GM21576 (cell line): ENCODE results near the gene PSMG3.

ENCODE experiments used
- ATAC-seq: cut with Tn5 transposase; IDR thresholded peaks from one replicate; pipeline ENCODE4 v1.9.1; 2021; ENCODE audit warnings: mild to moderate bottlenecking, moderate library complexity; ENCODE audit not compliant: unreplicated experiment

The PSMG3 gene

DNA sequence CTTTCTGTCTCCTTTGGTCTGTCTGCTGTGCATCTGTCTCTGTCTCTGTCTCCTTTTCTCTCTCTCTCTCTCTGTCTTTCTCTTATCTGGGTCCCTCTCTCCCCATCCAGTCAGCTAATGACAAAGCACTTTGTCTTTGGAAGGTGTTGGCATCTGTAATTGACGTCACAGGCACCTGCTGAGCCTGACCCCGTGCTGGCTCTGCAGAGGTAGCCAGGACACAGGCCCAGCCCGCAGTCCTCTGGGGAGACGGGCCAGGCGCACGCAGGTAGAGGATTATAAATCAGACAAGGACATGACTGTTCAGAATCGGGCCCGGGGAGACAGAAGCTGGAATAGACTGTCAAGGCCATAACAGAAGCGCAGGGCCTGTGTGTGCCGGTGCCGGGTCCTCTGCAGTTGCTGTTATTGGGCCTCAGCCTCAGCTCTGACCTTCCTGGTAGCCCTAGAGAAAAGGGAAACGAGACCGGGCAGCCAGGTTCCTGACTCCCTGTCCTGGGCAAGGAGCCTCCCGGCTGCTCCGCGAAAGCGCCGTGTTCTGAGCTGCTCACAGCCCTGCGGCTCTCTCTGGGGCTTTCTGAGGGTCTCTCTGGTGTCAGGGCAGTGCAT is 10.7 kb upstream of the PSMG3 start:
- no peak for ATAC-seq

- ATAC-seq = no peak
Observed at GRCh38 chr7:1579481-1580421, 9.9 kb upstream of the PSMG3 start.

DNA sequence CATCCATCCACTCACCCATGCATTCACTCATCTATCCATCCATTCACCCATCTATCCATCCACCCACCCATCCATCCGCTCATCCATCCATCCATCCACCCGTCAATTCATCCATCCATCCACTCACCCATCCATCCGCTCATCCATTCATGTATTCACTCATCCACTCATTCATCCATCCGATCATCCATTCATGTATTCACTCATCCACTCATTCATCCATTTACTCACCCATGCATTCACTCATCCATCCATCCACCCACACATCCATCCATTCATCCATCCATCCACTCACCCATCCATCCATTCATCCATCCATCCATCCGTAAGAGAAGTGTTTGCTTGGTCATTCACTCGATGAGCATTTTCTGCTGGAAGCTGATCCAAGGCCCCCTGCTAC is 8.7 kb upstream of the PSMG3 start:
- ATAC-seq = no peak

DNA sequence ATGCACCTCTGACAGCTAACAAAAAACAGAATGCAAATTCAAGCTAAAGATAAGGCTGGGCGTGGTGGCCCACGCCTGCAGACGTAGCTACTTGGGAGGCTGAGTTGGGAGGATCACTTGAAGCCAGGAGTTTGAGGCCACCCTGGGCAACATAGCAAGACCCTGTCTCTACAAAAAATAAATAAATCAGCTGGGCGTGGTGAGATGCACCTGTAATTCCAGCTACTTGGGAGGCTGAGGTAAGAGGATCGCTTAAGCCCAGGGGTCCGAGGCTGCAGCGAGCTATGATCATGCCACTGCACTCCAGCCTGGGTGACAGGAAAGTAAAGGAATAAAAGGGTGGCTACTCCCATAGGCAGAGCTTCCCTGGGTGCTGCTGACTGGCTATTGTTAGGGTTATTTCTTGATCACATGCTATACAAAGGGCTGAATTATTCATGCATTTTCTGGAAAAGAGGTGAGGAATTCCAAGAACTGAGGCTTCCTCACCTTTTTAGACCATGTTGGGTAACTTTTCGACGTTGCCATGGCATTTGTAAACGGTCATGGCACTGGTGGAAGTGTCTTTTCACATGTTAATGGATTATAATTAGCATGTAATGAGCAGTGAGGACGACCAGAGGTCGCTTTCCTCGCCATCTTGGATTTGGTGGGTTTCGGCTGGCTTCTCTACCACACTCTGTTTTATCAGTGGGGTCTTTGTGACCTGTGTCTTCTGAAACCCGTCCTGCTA is 6.9 kb upstream of the PSMG3 start:
- no peak for ATAC-seq

- no peak for ATAC-seq
Observed at GRCh38 chr7:1575809-1576208, 6.0 kb upstream of the PSMG3 start.

- no peak for ATAC-seq
Observed at GRCh38 chr7:1572111-1572822, 2.4 kb upstream of the PSMG3 start.

GRCh38 chr7:1569440-1569832 is 396 bp downstream of the PSMG3 start:
- no peak for ATAC-seq

DNA sequence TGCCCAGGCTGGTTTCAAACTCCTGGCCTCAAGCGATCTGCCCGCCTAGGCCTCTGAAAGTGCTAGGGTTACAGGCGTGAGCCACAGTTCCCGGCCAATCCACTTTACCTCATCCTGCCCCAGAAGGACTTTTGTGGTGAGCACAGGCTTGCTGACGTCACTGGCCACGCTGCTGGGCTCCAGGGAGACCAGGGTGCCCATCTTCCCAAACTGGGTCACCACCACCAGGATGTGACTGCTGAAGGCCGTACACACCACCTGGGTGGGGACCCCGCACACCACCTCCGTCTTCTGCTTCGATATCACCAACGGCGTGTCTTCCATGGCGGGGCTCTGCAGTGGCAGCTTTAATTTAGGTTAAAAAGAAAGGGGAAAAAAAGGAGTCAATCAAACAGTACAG is 816 bp downstream of the PSMG3 start:
- no peak for ATAC-seq

DNA sequence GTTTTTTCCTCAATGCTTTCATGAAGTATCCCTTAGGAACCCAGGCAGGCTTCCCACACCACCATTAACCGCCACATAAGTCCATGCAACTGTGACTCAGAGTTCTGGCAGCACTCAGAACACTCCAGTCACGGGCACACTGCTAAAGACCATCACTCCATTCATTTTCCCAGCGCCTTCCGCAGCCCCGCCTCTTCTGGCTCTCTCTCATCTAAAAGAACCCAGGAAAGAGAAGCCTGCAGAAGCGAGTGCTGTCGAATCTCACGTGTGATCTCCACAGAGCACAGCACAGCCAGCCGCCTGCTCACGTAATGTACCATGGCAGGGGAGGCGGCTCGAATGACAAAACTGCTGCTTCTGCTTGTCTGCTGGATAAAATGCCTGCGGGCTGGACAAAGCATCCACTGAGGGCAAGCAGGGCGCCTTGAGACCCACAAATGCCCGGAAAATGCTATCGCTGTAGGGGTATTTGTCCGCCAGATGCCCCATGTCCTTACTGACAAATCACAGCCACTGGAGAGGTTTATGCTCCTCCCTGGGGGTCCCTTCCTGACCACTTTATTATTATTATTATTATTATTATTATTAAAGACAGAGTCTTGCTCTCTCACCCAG is 1.8 kb downstream of the PSMG3 start:
- ATAC-seq = no peak

DNA sequence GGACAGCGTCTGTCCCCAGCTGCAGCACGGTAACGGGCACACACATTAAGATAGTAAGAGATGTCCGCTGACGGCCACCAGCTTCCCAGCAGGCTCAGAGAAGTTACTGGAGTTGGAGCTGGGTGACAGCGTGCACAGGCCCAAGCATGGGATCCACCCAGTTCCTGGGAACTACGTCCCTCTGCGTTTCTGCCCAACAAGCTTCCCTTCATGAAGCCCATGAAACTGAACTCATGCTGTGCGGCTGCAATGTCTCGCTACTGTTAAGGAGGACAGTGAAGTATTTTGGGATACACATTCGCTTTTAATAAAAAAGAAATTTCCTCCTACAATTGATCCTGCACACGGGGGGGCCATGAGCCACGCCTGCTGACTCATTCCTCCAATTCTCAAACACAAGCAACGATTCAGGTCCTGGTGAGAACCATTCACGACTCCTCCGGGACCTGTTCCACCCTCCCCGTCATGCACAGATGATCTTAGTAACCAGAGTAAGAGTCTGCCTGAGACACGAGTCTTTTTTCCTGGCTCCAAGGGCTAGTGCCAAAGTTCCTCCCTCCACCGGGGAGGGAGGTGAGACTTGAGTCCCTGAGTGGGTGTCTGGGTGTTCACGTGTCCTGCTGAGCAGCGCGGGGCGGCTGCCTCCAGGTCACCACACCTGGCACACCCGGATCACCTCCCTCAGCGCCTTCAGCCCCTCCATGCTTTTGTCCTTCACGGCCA is 2.6 kb downstream of the PSMG3 start:
- ATAC-seq = no peak

- ATAC-seq = no peak
Observed at GRCh38 chr7:1566687-1567048, 3.2 kb downstream of the PSMG3 start.

- no peak for ATAC-seq
Observed at GRCh38 chr7:1564603-1565022, 5.2 kb downstream of the PSMG3 start.

DNA sequence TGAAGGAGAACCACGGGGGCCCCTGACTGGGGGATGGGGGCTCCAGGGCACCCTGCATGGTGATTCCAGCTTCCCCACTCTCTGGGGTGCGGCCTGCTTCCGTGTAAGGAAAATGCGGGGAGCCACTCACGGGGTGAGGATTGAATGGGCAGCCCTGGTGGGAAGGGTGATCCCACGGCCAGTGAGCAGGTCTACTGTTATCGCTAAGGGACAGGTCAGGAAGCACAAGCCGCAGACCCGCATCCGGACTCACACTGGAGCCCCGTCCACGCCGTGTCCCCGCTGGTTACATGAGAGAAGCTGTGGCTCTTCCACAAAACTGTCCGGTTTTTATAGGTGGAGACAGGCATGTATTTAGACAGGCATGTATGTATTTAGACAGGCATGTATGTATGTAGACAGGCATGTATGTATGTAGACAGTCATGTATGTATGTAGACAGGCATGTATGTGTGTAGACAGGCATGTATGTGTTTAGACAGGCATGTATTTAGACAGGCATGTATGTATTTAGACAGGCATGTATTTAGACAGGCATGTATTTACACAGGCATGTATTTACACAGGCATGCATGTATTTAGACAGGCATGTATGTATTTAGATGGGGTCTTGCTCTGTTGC is 5.7 kb downstream of the PSMG3 start:
- no peak for ATAC-seq

GRCh38 chr7:1562597-1563051 is 7.2 kb downstream of the PSMG3 start:
- no peak for ATAC-seq

GRCh38 chr7:1562116-1562515 is 7.7 kb downstream of the PSMG3 start:
- no peak for ATAC-seq

DNA sequence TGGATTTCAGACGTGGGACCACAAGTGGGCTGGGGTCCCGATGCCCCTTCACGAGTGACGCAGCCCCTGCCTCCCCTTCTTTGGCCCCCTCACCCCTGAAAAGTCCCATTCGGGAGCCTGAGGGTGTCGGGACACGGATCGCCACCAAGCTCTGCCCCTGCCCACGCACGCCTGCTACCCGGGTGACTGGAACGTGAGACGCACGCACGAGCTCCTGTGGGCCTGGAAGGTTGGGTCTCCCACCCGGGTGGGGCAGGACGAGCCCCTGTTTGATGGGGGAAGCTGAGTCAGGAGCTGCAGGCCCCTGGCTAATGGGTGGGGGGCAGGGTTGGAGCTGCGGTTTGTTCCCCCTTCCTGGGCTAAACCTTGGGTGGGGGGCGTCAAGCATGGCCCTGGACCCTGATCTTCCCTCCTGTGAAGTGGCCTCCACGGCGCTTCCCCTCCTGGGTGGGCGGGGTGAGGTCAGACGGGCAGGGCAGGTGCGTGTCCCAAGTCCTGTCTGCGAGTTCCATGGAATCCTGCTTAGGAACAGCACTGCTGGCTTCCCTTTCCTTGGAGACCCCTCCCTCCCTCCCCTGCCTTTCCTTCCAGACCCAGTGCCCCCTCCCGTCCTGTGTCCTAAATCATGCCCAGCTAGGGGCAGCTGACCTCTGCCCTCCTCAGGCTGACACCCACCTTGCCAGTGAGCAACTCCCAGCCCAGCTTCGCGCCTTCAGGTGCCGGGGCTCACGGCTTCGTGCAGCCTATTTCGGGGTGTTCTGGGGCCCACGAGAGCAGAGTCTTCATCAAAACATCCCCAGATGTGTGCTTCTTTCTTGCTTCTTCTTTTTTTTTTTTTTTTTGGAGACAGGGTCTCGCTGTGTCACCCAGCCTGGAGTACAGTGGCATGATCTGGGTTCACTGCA is 8.5 kb downstream of the PSMG3 start:
- no peak for ATAC-seq

GRCh38 chr7:1560620-1561031 is 9.2 kb downstream of the PSMG3 start:
- no peak for ATAC-seq
